Measurements from ENCODE around the gene ABCG1.

GRCh38 chr21:42213082-42213774 is 5.7 kb upstream of the ABCG1 start:
- TF ChIP-seq FOXM1 (IDR thresholded peaks at IDR 0.05; ENCODE audit: borderline replicate concordance) (no peak), TARDBP (IDR thresholded peaks at IDR 0.05) (no peak)

Data from HEK293T (cell line).